ENCODE measurements around the gene LMAN1L. TPM values are rescaled to one million over a fixed set of nuclear protein-coding genes. Genes with fewer than 3 reads are reported as not detected.
A peak's percentile ranks its signal among the peaks of the same experiment; 100 is the strongest.

LMAN1L gene
- total and polyA plus RNA-seq, 2 of the 4 experiments (the other 2 are of a cell fraction), result not detected

GRCh38 chr15:74864296-74864695, 51.7 kb downstream of the LMAN1L start:
- H3K56ac ChIP-seq (ENCODE audit: extremely low read depth, insufficient read depth, low read length), result no peak overlapping the region
- no peak overlapping the region for H2AK9ac ChIP-seq (replicated peaks; ENCODE audit: low read depth, low read length, poor library complexity)
- 84% methylated on average over 5 of the region's 6 CpGs; no CpG with 5 or more reads in 1 of the 2 experiments for WGBS, 2 experiments (ENCODE audit: extremely low coverage in 2 of 2, insufficient read length in 1 of 2)
- H3K4me1 ChIP-seq (ENCODE audit: control insufficient read depth, insufficient read depth, low read length), result peaks cover 7% of the 10 kb centered on the region
- no peak overlapping the region for H2BK120ac ChIP-seq (ENCODE audit: low read depth, low read length)
- H3K79me1 ChIP-seq (ENCODE audit: low read depth in 1 of 2, low read length in 2 of 2), result peaks cover 13 to 76% of the 10 kb centered on the region in 2 experiments
- no peak overlapping the region for H2BK15ac ChIP-seq (ENCODE audit: low read depth, low read length)
- DNase-seq (no peak), ATAC-seq (ENCODE audit: low read depth) (no peak)
- H3K9me3 ChIP-seq (ENCODE audit: control insufficient read depth, insufficient read depth, low read length), result no peaks in the 10 kb centered on the region
- peaks cover 2% of the 10 kb centered on the region for H3K36me3 ChIP-seq (ENCODE audit: control insufficient read depth, insufficient read depth, low read length)
- no peak overlapping the region for H2BK5ac ChIP-seq (ENCODE audit: low read depth, low read length, poor library complexity, severe bottlenecking)
- no peaks in the 10 kb centered on the region for H3K27me3 ChIP-seq (ENCODE audit: control insufficient read depth, insufficient read depth, low read length)
- H4K8ac ChIP-seq (ENCODE audit: low read depth in 2 of 2, low read length in 2 of 2), result no peak overlapping the region
- CTCF ChIA-PET, result no interaction called here
- no peak overlapping the region for H3K4me2 ChIP-seq (ENCODE audit: low read depth, low read length)
- H3K27ac ChIP-seq (ENCODE audit: insufficient read depth, low read length), result no peak overlapping the region
- H3K14ac ChIP-seq (replicated peaks; ENCODE audit: low read depth, low read length), result no peak overlapping the region
- no TSS peak for BruUV-seq (replicated peaks)
- H3K4ac ChIP-seq (ENCODE audit: low read depth, low read length), result no peak overlapping the region
- peak overlapping the region; percentile 24; the same call in 1 of the 2 replicates for H3K23ac ChIP-seq (ENCODE audit: low read depth, low read length)
- intact Hi-C loops (cut with micrococcal nuclease), result no loop called here
- H4K91ac ChIP-seq (ENCODE audit: insufficient read depth, low read depth, low read length), result no peak overlapping the region
- TF ChIP-seq, protein P1, sequence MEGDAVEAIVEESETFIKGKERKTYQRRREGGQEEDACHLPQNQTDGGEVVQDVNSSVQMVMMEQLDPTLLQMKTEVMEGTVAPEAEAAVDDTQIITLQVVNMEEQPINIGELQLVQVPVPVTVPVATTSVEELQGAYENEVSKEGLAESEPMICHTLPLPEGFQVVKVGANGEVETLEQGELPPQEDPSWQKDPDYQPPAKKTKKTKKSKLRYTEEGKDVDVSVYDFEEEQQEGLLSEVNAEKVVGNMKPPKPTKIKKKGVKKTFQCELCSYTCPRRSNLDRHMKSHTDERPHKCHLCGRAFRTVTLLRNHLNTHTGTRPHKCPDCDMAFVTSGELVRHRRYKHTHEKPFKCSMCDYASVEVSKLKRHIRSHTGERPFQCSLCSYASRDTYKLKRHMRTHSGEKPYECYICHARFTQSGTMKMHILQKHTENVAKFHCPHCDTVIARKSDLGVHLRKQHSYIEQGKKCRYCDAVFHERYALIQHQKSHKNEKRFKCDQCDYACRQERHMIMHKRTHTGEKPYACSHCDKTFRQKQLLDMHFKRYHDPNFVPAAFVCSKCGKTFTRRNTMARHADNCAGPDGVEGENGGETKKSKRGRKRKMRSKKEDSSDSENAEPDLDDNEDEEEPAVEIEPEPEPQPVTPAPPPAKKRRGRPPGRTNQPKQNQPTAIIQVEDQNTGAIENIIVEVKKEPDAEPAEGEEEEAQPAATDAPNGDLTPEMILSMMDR (conservative IDR thresholded peaks at IDR 0.05; ENCODE audit: low read depth, low read length), result no peak
- no peak for TF ChIP-seq RCOR1 (IDR thresholded peaks at IDR 0.05; ENCODE audit: insufficient replicate concordance, low read length)
- no peak for TF ChIP-seq POLR2A (IDR thresholded peaks at IDR 0.05; ENCODE audit: low read depth, low read length)
- TF ChIP-seq CHD1 (IDR thresholded peaks at IDR 0.05; ENCODE audit: low read depth, low read length), result no peak
- TF ChIP-seq MXI1 (IDR thresholded peaks at IDR 0.05; ENCODE audit: borderline replicate concordance, low read depth, low read length), result no peak
- TF ChIP-seq ELK1 (IDR thresholded peaks at IDR 0.05; ENCODE audit: borderline replicate concordance, low read depth, low read length), result no peak
- no peak for TF ChIP-seq NFE2L2 (IDR thresholded peaks at IDR 0.05; ENCODE audit: low read depth, low read length)
- TF ChIP-seq SMC3 (IDR thresholded peaks at IDR 0.05; ENCODE audit: low read depth, low read length), result no peak
- TF ChIP-seq RAD21 (IDR thresholded peaks at IDR 0.05; ENCODE audit: low read length), result no peak
- no peak for TF ChIP-seq RFX5 (IDR thresholded peaks at IDR 0.05; ENCODE audit: low read depth, low read length)
- no peak for TF ChIP-seq BHLHE40 (IDR thresholded peaks at IDR 0.05; ENCODE audit: low read depth, low read length)
- TF ChIP-seq USF2 (IDR thresholded peaks at IDR 0.05; ENCODE audit: low read depth, low read length), result no peak
- TF ChIP-seq CEBPB (IDR thresholded peaks at IDR 0.05; ENCODE audit: low read depth, low read length), result no peak
- TF ChIP-seq MAFK (IDR thresholded peaks at IDR 0.05; ENCODE audit: low read depth, low read length), result no peak
- no peak for TF ChIP-seq MAZ (IDR thresholded peaks at IDR 0.05; ENCODE audit: borderline replicate concordance, low read depth, low read length)
- no peak for TF ChIP-seq FOS (IDR thresholded peaks at IDR 0.05; ENCODE audit: low read depth, low read length)
- no peak overlapping the region for H2AK5ac ChIP-seq (ENCODE audit: low read depth, low read length)
- in situ Hi-C loops (cut with MboI; ENCODE audit: low sequenced_read_pairs), result no loop called here
- no peak overlapping the region for H3K18ac ChIP-seq (ENCODE audit: low read depth, low read length)
- peaks cover 72% of the 10 kb centered on the region for H4K20me1 ChIP-seq (ENCODE audit: insufficient read depth, low read length)
- H3K4me3 ChIP-seq (ENCODE audit: insufficient read depth, low read depth, low read length), result no peak overlapping the region
- H4K5ac ChIP-seq (ENCODE audit: low read depth, low read length), result no peak overlapping the region
- dilution Hi-C loops (cut with HindIII; ENCODE audit: low sequenced_read_pairs, unreplicated experiment), result no loop called here
- no peak overlapping the region for H2BK20ac ChIP-seq (ENCODE audit: low read depth, low read length)
- POLR2A ChIA-PET (ENCODE audit: unreplicated experiment), result no interaction called here
- H3K9me1 ChIP-seq (ENCODE audit: insufficient read depth, low read length), result peaks cover 31% of the 10 kb centered on the region
- no peak overlapping the region for H3K9ac ChIP-seq (ENCODE audit: low read depth, low read length)
- H2AFZ ChIP-seq (replicated peaks; ENCODE audit: low read length, poor library complexity), result no peak overlapping the region

All from IMR-90 (cell line).